Measurements from ENCODE around the gene FCN2. TPM values are rescaled to one million over a fixed set of nuclear protein-coding genes. Genes with fewer than 3 reads are reported as not detected.

FCN2 gene
- total and polyA plus RNA-seq, 2 of the 13 experiments (the other 11 are each of a cell fraction or from before 2014, with no cell fraction given), result not detected

DNA sequence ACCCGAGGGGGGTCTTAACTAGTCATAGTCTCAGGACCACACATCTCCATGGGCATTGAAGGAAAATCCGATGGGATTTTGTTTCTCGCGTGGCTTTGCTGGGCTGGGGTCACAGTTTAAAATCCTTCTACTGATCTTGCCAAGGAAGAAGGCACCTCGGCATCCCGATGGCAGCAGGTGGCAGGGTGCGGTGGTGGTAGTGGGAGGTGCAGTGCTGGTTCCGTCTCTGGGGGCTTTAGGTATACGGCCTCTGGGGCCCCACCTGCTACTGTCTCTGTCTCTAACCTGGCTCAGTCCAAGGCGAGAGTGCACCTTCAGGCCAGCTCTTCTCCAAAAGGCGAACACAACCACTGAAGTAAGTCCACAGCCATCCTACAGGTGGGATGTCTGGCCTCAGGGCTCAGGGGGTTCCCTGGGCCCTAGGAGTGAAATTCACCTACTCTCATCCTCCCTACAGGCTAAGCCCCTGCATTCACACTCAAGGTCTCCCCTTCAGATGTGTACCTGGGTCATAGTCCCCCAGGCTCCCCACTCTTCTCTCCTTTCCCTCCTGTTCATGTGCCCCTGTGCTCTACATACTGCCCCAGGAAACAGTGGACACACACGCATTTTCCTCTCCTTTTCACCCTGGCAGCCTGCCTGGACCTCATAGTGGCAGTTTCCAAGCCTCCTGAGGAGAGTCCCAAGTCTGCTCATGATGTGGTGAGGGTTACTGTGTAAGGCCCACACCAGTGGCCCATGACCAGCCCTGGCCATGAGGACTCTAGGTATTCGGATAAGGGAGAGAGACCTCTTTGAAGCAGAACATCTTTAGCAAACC lies 736 bp upstream of the FCN2 start (continued):
- no peak for TF ChIP-seq ZNF557 (CRISPR knock-in tag; IDR thresholded peaks at IDR 0.05)

DNA sequence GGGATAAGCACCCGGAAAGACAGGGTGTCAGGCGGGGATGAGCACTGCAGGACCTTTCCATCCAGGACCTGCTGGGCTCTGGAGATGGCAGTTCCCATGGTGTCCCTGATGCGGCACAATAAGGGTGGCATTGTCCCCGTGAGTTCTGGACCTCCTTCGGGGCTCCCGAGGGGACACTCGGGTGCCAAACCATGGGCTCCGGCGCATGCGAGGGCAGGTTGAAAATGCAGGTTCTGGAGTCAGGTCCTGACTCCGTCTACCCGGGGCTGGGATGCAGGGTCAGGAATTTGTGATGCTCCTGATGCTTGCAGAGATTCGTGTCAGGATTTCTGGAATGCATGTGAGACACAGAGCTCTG lies 682 bp downstream of the FCN2 start:
- no TSS peak for BruUV-seq (replicated peaks)
- H3K36me3 ChIP-seq (replicated peaks in 1 of 2; ENCODE audit: control insufficient read depth in 1 of 2, insufficient read depth in 2 of 2, low read length in 2 of 2), result no peaks in the 10 kb centered on the region
- DNase-seq (ENCODE audit: low spot score) (no peak), ATAC-seq (no peak), FAIRE-seq (no peak)
- H3K27ac ChIP-seq (ENCODE audit: extremely low read length, insufficient read depth, low read length), result no peak overlapping the region
- peaks cover 8 to 45% of the 10 kb centered on the region in 2 experiments for H3K27me3 ChIP-seq (ENCODE audit: control insufficient read depth in 1 of 2, insufficient read depth in 2 of 2, low read length in 2 of 2)
- H2AFZ ChIP-seq (ENCODE audit: low read length), result no peak overlapping the region
- POLR2A ChIA-PET, result no interaction called here
- no peaks in the 10 kb centered on the region for H3K4me1 ChIP-seq (ENCODE audit: insufficient read depth, low read length)
- no peak overlapping the region for H3K9ac ChIP-seq (ENCODE audit: insufficient read depth, low read depth, low read length)
- no peaks in the 10 kb centered on the region for H4K20me1 ChIP-seq (ENCODE audit: insufficient read depth, low read length)
- CTCF ChIA-PET (ENCODE audit: low intra/inter-chr PET ratio, low total read pairs), result no interaction called here
- no peak overlapping the region for H3K4me2 ChIP-seq (ENCODE audit: low read depth, low read length)
- H3K79me2 ChIP-seq (ENCODE audit: insufficient read depth, low read length), result no peaks in the 10 kb centered on the region
- H3K9me3 ChIP-seq (ENCODE audit: low read length), result no peaks in the 10 kb centered on the region
- intact Hi-C loops (cut with micrococcal nuclease; ENCODE audit: unreplicated experiment), result no loop called here
- 0% methylated on average over 6 of the region's 13 CpGs for WGBS (ENCODE audit: low lambda C conversion rate)
- in situ Hi-C loops (cut with HindIII; ENCODE audit: extremely low pct_ligation_motif_present, low pct_unique_long_range_greater_than_20kb), result no loop called here
- TF ChIP-seq PHB2 (IDR thresholded peaks at IDR 0.05; ENCODE audit: partially characterized antibody) (no peak), RELA (CRISPR knock-in tag; IDR thresholded peaks at IDR 0.05) (no peak)
- H3K4me3 ChIP-seq (replicated peaks in 1 of 3; ENCODE audit: insufficient read depth in 1 of 3, low read depth in 2 of 3, low read length in 3 of 3), result no peak overlapping the region

DNA sequence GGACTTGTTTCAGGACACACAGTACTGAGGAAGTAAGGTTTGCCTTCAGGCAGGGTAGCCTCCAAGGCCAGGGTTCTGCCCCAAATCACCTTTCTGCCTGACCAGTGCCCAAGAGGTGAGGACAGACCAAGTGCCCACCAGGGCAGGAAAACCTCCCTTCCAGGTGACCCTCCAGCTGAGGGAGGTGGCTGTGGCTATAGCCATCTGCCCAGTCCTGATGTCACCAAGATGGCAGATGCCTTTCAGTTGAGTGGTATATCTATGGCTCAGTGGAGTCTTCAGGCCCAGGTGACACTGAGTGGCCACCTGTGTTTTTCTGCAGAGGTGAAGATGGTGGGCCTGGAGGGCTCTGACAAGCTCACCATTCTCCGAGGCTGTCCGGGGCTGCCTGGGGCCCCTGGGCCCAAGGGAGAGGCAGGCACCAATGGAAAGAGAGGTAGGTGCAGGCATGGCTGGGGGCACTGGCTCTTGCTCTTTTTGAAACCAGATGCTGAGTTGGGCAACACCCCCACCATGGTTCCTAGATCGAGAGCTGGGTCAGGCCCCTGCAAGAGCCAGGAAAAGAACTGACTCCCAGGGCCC lies 1.7 kb downstream of the FCN2 start:
- Histone ChIP-seq H4K20me1 (ENCODE audit: insufficient read depth, low read length) (no peaks in the 10 kb centered on the region), H2AFZ (ENCODE audit: low read length) (no peak overlapping the region), H3K27ac (ENCODE audit: extremely low read length, insufficient read depth, low read length) (no peak overlapping the region), H3K4me3 (replicated peaks in 1 of 3; ENCODE audit: insufficient read depth in 1 of 3, low read depth in 2 of 3, low read length in 3 of 3) (no peak overlapping the region), H3K79me2 (ENCODE audit: insufficient read depth, low read length) (no peaks in the 10 kb centered on the region), H3K4me1 (ENCODE audit: insufficient read depth, low read length) (no peaks in the 10 kb centered on the region), H3K27me3 (ENCODE audit: control insufficient read depth in 1 of 2, insufficient read depth in 2 of 2, low read length in 2 of 2) (peaks cover 8 to 55% of the 10 kb centered on the region in 2 experiments), H3K9me3 (ENCODE audit: low read length) (no peaks in the 10 kb centered on the region), H3K9ac (ENCODE audit: insufficient read depth, low read depth, low read length) (no peak overlapping the region), H3K36me3 (replicated peaks in 1 of 2; ENCODE audit: control insufficient read depth in 1 of 2, insufficient read depth in 2 of 2, low read length in 2 of 2) (no peaks in the 10 kb centered on the region), H3K4me2 (ENCODE audit: low read depth, low read length) (no peak overlapping the region)
- ChIA-PET CTCF (ENCODE audit: low intra/inter-chr PET ratio, low total read pairs) (no interaction called here), POLR2A (no interaction called here)
- ATAC-seq (no peak), DNase-seq (ENCODE audit: low spot score) (no peak), FAIRE-seq (no peak)
- intact Hi-C loops (cut with micrococcal nuclease; ENCODE audit: unreplicated experiment) (no loop called here), in situ Hi-C loops (cut with HindIII; ENCODE audit: extremely low pct_ligation_motif_present, low pct_unique_long_range_greater_than_20kb) (no loop called here)
- WGBS (ENCODE audit: low lambda C conversion rate), result 5% methylated on average over 2 of the region's 3 CpGs
- BruUV-seq (replicated peaks), result no TSS peak
- TF ChIP-seq KDM5A (IDR thresholded peaks at IDR 0.05; ENCODE audit: borderline replicate concordance, low read length) (no peak), HNRNPK (IDR thresholded peaks at IDR 0.05; ENCODE audit: low read depth, low read length, poor library complexity, severe bottlenecking) (no peak), MEIS2 (CRISPR knock-in tag; IDR thresholded peaks at IDR 0.05) (no peak), MXI1 (IDR thresholded peaks at IDR 0.05; ENCODE audit: borderline replicate concordance, low read depth, low read length) (no peak), ETV5 (CRISPR knock-in tag; IDR thresholded peaks at IDR 0.05; ENCODE audit: borderline replicate concordance) (no peak), NR2F2 (IDR thresholded peaks at IDR 0.05; ENCODE audit: borderline replicate concordance, low read depth) (no peak), RNF2 (conservative IDR thresholded peaks at IDR 0.05; ENCODE audit: low read depth) (no peak), NRL (CRISPR knock-in tag; IDR thresholded peaks at IDR 0.05; ENCODE audit: borderline replicate concordance) (no peak), DRAP1 (CRISPR knock-in tag; IDR thresholded peaks at IDR 0.05) (no peak), POLR2A (IDR thresholded peaks at IDR 0.05; ENCODE audit: insufficient read depth in 1 of 2, low read depth in 2 of 2, low read length in 2 of 2) (no peak), PRPF4 (IDR thresholded peaks at IDR 0.05; ENCODE audit: low read depth, low read length, poor library complexity, severe bottlenecking) (no peak)
- TF ChIP-seq, protein P1, sequence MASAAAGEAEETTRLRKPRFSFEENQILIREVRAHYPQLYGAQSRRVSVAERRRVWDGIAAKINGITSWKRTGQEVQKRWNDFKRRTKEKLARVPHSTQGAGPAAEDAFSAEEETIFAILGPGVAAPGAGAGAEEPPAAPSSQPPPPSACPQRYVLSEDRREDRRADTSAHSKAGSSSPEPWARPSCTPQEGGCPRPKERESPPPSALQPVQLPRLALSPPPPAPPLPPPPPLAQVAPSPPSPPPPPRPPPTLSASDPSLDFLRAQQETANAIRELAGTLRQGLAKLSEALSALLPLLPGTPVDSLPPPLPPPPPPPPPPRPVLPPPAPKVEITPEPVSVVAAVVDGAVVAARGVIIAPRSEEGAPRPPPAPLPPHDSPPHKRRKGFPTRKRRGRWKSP (CRISPR knock-in tag; IDR thresholded peaks at IDR 0.05), result no peak

Data from HepG2 (cell line).